Keratinocyte (primary cell): Measurements from ENCODE around the gene HS3ST3B1.

Experiments
- EZH2 ChIP-seq: IDR thresholded peaks from one replicate; pipeline ENCODE4 v1.6.1; 2012; ENCODE audit warnings: inconsistent platforms, mild to moderate bottlenecking, low read length, moderate library complexity
- TF ChIP-seq, protein P1 (sequence below), 3 experiments: IDR thresholded peaks in 1 of 3; conservative IDR thresholded peaks in 1 of 3; optimal IDR thresholded peaks in 1 of 3; 2 replicates in 2 of 3; 3 replicates in 1 of 3; pipeline versions ENCODE3 to v1.5.1; 2011; ENCODE audit warnings: low read length in 3 of 3, mild to moderate bottlenecking in 3 of 3, moderate library complexity in 2 of 3, control low read depth in 1 of 3, inconsistent platforms in 1 of 3; ENCODE audit not compliant: insufficient read depth in 2 of 3; ENCODE audit errors: extremely low read depth in 1 of 3

DNA sequence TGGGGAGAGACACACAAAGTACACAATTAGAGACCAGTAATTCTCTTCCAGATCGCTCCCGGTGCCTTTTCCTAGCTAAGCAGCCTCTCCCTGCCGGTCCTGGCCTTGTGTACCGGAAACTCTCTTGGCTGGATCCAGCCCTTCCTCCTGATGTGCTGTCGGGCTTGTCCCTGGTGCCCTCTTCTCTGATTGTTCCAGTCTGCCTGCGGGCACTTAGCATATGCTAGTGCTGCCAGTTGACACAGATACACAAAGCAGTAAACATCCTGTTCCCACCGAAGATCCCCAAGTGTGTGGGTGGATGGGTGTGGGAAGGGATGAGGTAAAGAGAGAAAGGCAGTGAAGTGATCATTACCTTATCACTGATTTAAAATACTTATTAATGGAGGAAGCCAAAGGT, 9.7 kb downstream of the HS3ST3B1 start:
- TF ChIP-seq, protein P1, sequence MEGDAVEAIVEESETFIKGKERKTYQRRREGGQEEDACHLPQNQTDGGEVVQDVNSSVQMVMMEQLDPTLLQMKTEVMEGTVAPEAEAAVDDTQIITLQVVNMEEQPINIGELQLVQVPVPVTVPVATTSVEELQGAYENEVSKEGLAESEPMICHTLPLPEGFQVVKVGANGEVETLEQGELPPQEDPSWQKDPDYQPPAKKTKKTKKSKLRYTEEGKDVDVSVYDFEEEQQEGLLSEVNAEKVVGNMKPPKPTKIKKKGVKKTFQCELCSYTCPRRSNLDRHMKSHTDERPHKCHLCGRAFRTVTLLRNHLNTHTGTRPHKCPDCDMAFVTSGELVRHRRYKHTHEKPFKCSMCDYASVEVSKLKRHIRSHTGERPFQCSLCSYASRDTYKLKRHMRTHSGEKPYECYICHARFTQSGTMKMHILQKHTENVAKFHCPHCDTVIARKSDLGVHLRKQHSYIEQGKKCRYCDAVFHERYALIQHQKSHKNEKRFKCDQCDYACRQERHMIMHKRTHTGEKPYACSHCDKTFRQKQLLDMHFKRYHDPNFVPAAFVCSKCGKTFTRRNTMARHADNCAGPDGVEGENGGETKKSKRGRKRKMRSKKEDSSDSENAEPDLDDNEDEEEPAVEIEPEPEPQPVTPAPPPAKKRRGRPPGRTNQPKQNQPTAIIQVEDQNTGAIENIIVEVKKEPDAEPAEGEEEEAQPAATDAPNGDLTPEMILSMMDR (optimal IDR thresholded peaks at IDR 0.05 in 1 of 3, IDR thresholded peaks at IDR 0.05 in 1 of 3, conservative IDR thresholded peaks at IDR 0.05 in 1 of 3; ENCODE audit: extremely low read depth in 1 of 3, insufficient read depth in 2 of 3, low read length in 3 of 3) = no peak
- TF ChIP-seq EZH2 = no peak
